Activated B cell treated with CpG ODN at 0.5 μM for 24 hours (primary cell): Measurements from ENCODE around the gene S100A8. TPM values are rescaled to one million over a fixed set of nuclear protein-coding genes. Genes with fewer than 3 reads are reported as not detected.

Experiments used
- ATAC-seq: fragments of 200-7000 bp; cut with Tn5 transposase; one replicate; pipeline ENCODE4 v1.10.0; 2021; ENCODE audit warnings: low read depth, mild to moderate bottlenecking, moderate library complexity
- CTCF ChIA-PET: fragments of 350-600 bp; sonication (Branson Sonifier 250); formaldehyde crosslinking; loops from one replicate; lab custom pipeline; 2021; ENCODE audit warnings: antibody characterized with exemption; lab: Charles Lee
- POLR2A ChIA-PET: fragments of 350-600 bp; sonication (Branson Sonifier 250); formaldehyde crosslinking; loops from one replicate; lab custom pipeline; 2021; ENCODE audit warnings: antibody characterized with exemption; lab: Charles Lee
- DNase-seq: peaks from one replicate; pipeline ENCODE4 v3.0.0; 2022
- H3K27ac Mint-ChIP-seq: one replicate; pipeline ENCODE4 v1.8.0; 2020; ENCODE audit warnings: mixed read lengths
- H3K27me3 Mint-ChIP-seq: one replicate; pipeline ENCODE4 v1.8.0; 2021; ENCODE audit warnings: mixed read lengths
- H3K36me3 Mint-ChIP-seq: one replicate; pipeline ENCODE4 v1.8.0; 2021; ENCODE audit warnings: low read depth, mixed read lengths
- H3K4me1 Mint-ChIP-seq: one replicate; pipeline ENCODE4 v1.8.0; 2021; ENCODE audit warnings: mixed read lengths
- H3K4me3 Mint-ChIP-seq: one replicate; pipeline ENCODE4 v1.8.0; 2020; ENCODE audit warnings: mild to moderate bottlenecking, mixed read lengths
- H3K9me3 Mint-ChIP-seq: one replicate; pipeline ENCODE4 v1.8.0; 2020; ENCODE audit warnings: mixed read lengths
- CTCF ChIP-seq: fragments of 200-600 bp; IDR thresholded peaks from one replicate; pipeline ENCODE4 v1.8.0; 2022; ENCODE audit warnings: antibody characterized with exemption, mild to moderate bottlenecking
- intact Hi-C: fragments of 100-400 bp; cut with micrococcal nuclease; formaldehyde crosslinking; loops from one replicate; pipeline ENCODE4 v1.15.1; 2024
- total RNA-seq: library from RNA; stranded (reverse); gene quantifications from 2 replicates; pipeline ENCODE4 v1.2.3, GENCODE V29; 2022

S100A8 gene
- total RNA-seq, 1 donor from 2014 or later = not detected

GRCh38 chr1:153403421-153404085, 12.7 kb upstream of the S100A8 start:
- ATAC-seq = no peak
- Mint-ChIP-seq H3K9me3 (no peaks in the 10 kb centered on the region), H3K36me3 (no peaks in the 10 kb centered on the region), H3K4me1 (no peaks in the 10 kb centered on the region), H3K27ac (no peak overlapping the region), H3K27me3 (peaks cover 35% of the 10 kb centered on the region), H3K4me3 (no peak overlapping the region)
- no peak for DNase-seq
- intact Hi-C loops = loop anchor here (2.0 kb wide), 1 partner anchor 51 kb away; no protein-coding TSS in a partner anchor
- TF ChIP-seq CTCF = no peak
- ChIA-PET POLR2A (no interaction called here), CTCF (no interaction called here)

GRCh38 chr1:153402226-153402625, 11.4 kb upstream of the S100A8 start:
- no peak overlapping the region for H3K27ac Mint-ChIP-seq
- no peaks in the 10 kb centered on the region for H3K4me1 Mint-ChIP-seq
- ChIA-PET CTCF (no interaction called here), POLR2A (no interaction called here)
- DNase-seq = no peak
- H3K4me3 Mint-ChIP-seq = no peak overlapping the region
- no peak for ATAC-seq
- H3K27me3 Mint-ChIP-seq = peaks cover 23% of the 10 kb centered on the region
- no peaks in the 10 kb centered on the region for H3K9me3 Mint-ChIP-seq
- H3K36me3 Mint-ChIP-seq = no peaks in the 10 kb centered on the region
- intact Hi-C loops = no loop called here
- no peak for TF ChIP-seq CTCF

GRCh38 chr1:153401461-153401860, 10.6 kb upstream of the S100A8 start:
- CTCF ChIA-PET = no interaction called here
- Mint-ChIP-seq H3K4me3 (no peak overlapping the region), H3K27ac (no peak overlapping the region)

GRCh38 chr1:153400244-153400643, 9.4 kb upstream of the S100A8 start:
- H3K4me1 Mint-ChIP-seq = no peaks in the 10 kb centered on the region
- no peak for ATAC-seq

More at GRCh38 chr1:153401461-153401860, 10.6 kb upstream of the S100A8 start:
- TF ChIP-seq CTCF = no peak
- DNase-seq = no peak
- intact Hi-C loops = no loop called here
- no peaks in the 10 kb centered on the region for H3K4me1 Mint-ChIP-seq
- H3K27me3 Mint-ChIP-seq = peaks cover 17% of the 10 kb centered on the region
- POLR2A ChIA-PET = no interaction called here
- H3K36me3 Mint-ChIP-seq = no peaks in the 10 kb centered on the region
- no peak for ATAC-seq
- H3K9me3 Mint-ChIP-seq = no peaks in the 10 kb centered on the region

More at GRCh38 chr1:153400244-153400643, 9.4 kb upstream of the S100A8 start:
- CTCF ChIA-PET = no interaction called here
- H3K27me3 Mint-ChIP-seq = peaks cover 12% of the 10 kb centered on the region
- no peak for TF ChIP-seq CTCF
- H3K27ac Mint-ChIP-seq = no peak overlapping the region
- intact Hi-C loops = no loop called here
- no peak overlapping the region for H3K4me3 Mint-ChIP-seq
- DNase-seq = no peak
- no peaks in the 10 kb centered on the region for H3K9me3 Mint-ChIP-seq
- H3K36me3 Mint-ChIP-seq = no peaks in the 10 kb centered on the region
- POLR2A ChIA-PET = no interaction called here
